ENCODE measurements around the gene CCIN. TPM values are rescaled to one million over a fixed set of nuclear protein-coding genes. Genes with fewer than 3 reads are reported as not detected.

Gene CCIN
- polyA plus RNA-seq, 1 of the 3 experiments (the other 2 are of a cell fraction) = 0.54 TPM

GRCh38 chr9:36136894-36137391 is 32.2 kb upstream of the CCIN start:
- H3K9me3 ChIP-seq = no peaks in the 10 kb centered on the region
- WGBS (ENCODE audit: low lambda C conversion rate) = 4% methylated on average over 15 of the region's 40 CpGs
- H3K36me3 ChIP-seq (replicated peaks in 1 of 2; ENCODE audit: control insufficient read depth in 1 of 2, insufficient read depth in 2 of 2, low read length in 1 of 2) = no peaks in the 10 kb centered on the region
- H3K4me2 ChIP-seq = peak overlapping the region; percentile 98
- H3K4me1 ChIP-seq (ENCODE audit: control insufficient read depth in 1 of 2, insufficient read depth in 2 of 2, low read depth in 1 of 2, low read length in 1 of 2) = peaks cover 0 to 21% of the 10 kb centered on the region in 2 experiments; a peak in 3 of 4 replicates
- H3K9me2 ChIP-seq = no peaks in the 10 kb centered on the region
- peak overlapping the region; percentile 67 to 83 for H3K4me3 ChIP-seq (ENCODE audit: low read depth in 2 of 2, low read length in 1 of 2)
- peak; percentile 58 for DNase-seq
- peaks cover 41% of the 10 kb centered on the region for H3K79me2 ChIP-seq (ENCODE audit: insufficient read depth)
- peak overlapping the region; percentile 79 for H3K9ac ChIP-seq
- ChIA-PET CTCF (interaction anchor here (0.6 to 8.1 kb wide), 14 partner anchors 11 to 230 kb away, joined by 3 to 113 read pairs (median 4); partner anchors contain the start of genes CCIN and CLTA), POLR2A (interaction anchor here (2.2 to 2.9 kb wide), 2 partner anchors 12 to 27 kb away, joined by 10 to 12 read pairs; no protein-coding TSS in a partner anchor)
- peaks cover 8% of the 10 kb centered on the region for H4K20me1 ChIP-seq (ENCODE audit: insufficient read depth)
- peak overlapping the region; percentile 84 for H2AFZ ChIP-seq (ENCODE audit: low read depth)
- no peak for TF ChIP-seq REST (IDR thresholded peaks at IDR 0.05; ENCODE audit: low read depth, low read length)
- no peak for TF ChIP-seq NRF1 (IDR thresholded peaks at IDR 0.05; ENCODE audit: low read depth, low read length)
- no peak for TF ChIP-seq MEF2A (IDR thresholded peaks at IDR 0.05; ENCODE audit: borderline replicate concordance, low read depth)
- 0 out of 2 replicates have a peak, but pooled peaks have one; percentile 0 for TF ChIP-seq TAF1 (IDR thresholded peaks at IDR 0.05; ENCODE audit: borderline replicate concordance, low read depth, low read length)
- TF ChIP-seq TCF12 (IDR thresholded peaks at IDR 0.05) = no peak
- no peak for TF ChIP-seq JUND (IDR thresholded peaks at IDR 0.05)
- H3F3A ChIP-seq (replicated peaks; ENCODE audit: insufficient read depth) = no peaks in the 10 kb centered on the region
- no peak overlapping the region; a peak in 1 of 4 replicates for H3K27ac ChIP-seq (ENCODE audit: low read depth in 2 of 2, low read length in 1 of 2)
- H3K27me3 ChIP-seq (ENCODE audit: insufficient read depth) = no peaks in the 10 kb centered on the region

GRCh38 chr9:36137392-36138004 is 31.7 kb upstream of the CCIN start:
- Histone ChIP-seq H3K9ac (peak overlapping the region; percentile 79), H3K27ac (ENCODE audit: low read depth in 2 of 2, low read length in 1 of 2) (no peak overlapping the region), H2AFZ (ENCODE audit: low read depth) (peak overlapping the region; percentile 84; the same call in 1 of the 2 replicates), H3K4me1 (ENCODE audit: control insufficient read depth in 1 of 2, insufficient read depth in 2 of 2, low read depth in 1 of 2, low read length in 1 of 2) (peaks cover 0 to 21% of the 10 kb centered on the region in 2 experiments; a peak in 3 of 4 replicates), H3K9me2 (no peaks in the 10 kb centered on the region), H3K79me2 (ENCODE audit: insufficient read depth) (peaks cover 46% of the 10 kb centered on the region), H3K4me3 (ENCODE audit: low read depth in 2 of 2, low read length in 1 of 2) (peak overlapping the region; percentile 67 to 83), H4K20me1 (ENCODE audit: insufficient read depth) (peaks cover 8% of the 10 kb centered on the region), H3F3A (replicated peaks; ENCODE audit: insufficient read depth) (no peaks in the 10 kb centered on the region), H3K36me3 (replicated peaks in 1 of 2; ENCODE audit: control insufficient read depth in 1 of 2, insufficient read depth in 2 of 2, low read length in 1 of 2) (no peaks in the 10 kb centered on the region), H3K9me3 (no peaks in the 10 kb centered on the region), H3K27me3 (ENCODE audit: insufficient read depth) (no peaks in the 10 kb centered on the region), H3K4me2 (peak overlapping the region; percentile 98)
- 42% methylated on average over 8 of the region's 12 CpGs for WGBS (ENCODE audit: low lambda C conversion rate)
- DNase-seq = peak; percentile 55
- TF ChIP-seq CTCF (IDR thresholded peaks at IDR 0.05) = no peak
- TF ChIP-seq REST (IDR thresholded peaks at IDR 0.05; ENCODE audit: low read depth, low read length) = peak; percentile 69
- ChIA-PET POLR2A (interaction anchor here (2.2 to 2.9 kb wide), 2 partner anchors 11 to 26 kb away, joined by 10 to 12 read pairs; no protein-coding TSS in a partner anchor), CTCF (interaction anchor here (0.8 to 8.1 kb wide), 10 partner anchors 10 to 231 kb away, joined by 3 to 113 read pairs (median 4); partner anchors contain the start of genes CCIN and CLTA)

All from SK-N-SH (cell line).